Fibroblast of the conjunctiva (primary cell): Measurements from ENCODE around the gene C3.
A peak's percentile ranks its signal among the peaks of the same experiment; 100 is the strongest.
"Not testable (repeated sequence)": the region's sequence is repeated elsewhere in the genome, so short reads cannot be mapped to it uniquely, and the experiment has no call there.

Experiments used
- DNase-seq: peaks from one replicate; pipeline ENCODE4 v3.0.0-alpha.2; 2010; ENCODE audit warnings: low read depth

The C3 gene

GRCh38 chr19:6663236-6664201 is 56.9 kb downstream of the C3 start:
- DNase-seq: no peak

- DNase-seq: no peak
Observed at GRCh38 chr19:6662702-6663101, 57.7 kb downstream of the C3 start.

GRCh38 chr19:6661509-6662244 is 58.8 kb downstream of the C3 start:
- not testable (repeated sequence) for DNase-seq

GRCh38 chr19:6660930-6661329 is 59.5 kb downstream of the C3 start:
- DNase-seq: no peak

GRCh38 chr19:6656390-6656789 is 64.1 kb downstream of the C3 start:
- DNase-seq: not testable (repeated sequence)

GRCh38 chr19:6654347-6655310 is 65.8 kb downstream of the C3 start:
- no peak for DNase-seq

- no peak for DNase-seq
Observed at GRCh38 chr19:6652805-6653094, 67.7 kb downstream of the C3 start.

- DNase-seq: no peak
Observed at GRCh38 chr19:6651965-6652804, 68.3 kb downstream of the C3 start.

GRCh38 chr19:6649185-6649584 is 71.3 kb downstream of the C3 start:
- no peak for DNase-seq

- DNase-seq: no peak
Observed at GRCh38 chr19:6648141-6648715, 72.2 kb downstream of the C3 start.

GRCh38 chr19:6644796-6645195 is 75.7 kb downstream of the C3 start:
- DNase-seq: no peak

- DNase-seq: not testable (repeated sequence)
Observed at GRCh38 chr19:6640333-6640732, 80.1 kb downstream of the C3 start.

- no peak for DNase-seq
Observed at GRCh38 chr19:6639439-6639838, 81.0 kb downstream of the C3 start.

- DNase-seq: not testable (repeated sequence)
Observed at GRCh38 chr19:6633456-6633813, 87.0 kb downstream of the C3 start.

- peak; percentile 30 for DNase-seq
Observed at GRCh38 chr19:6632747-6633455, 87.5 kb downstream of the C3 start.

GRCh38 chr19:6632002-6632621 is 88.3 kb downstream of the C3 start:
- peak; percentile 56 for DNase-seq
